GM23338 (cell line): ENCODE data around the gene SMIM21.

Experiments used
- CREB1 ChIP-seq: fragments of 250-450 bp; sonication (Bioruptor Pico); IDR thresholded peaks from 2 replicates; pipeline ENCODE4 v1.5.0; 2020; ENCODE audit warnings: low read depth, mild to moderate bottlenecking, moderate library complexity
- CTCF ChIP-seq, 2 experiments: fragments of 200-600 bp in 1 of 2; sonication (generic) in 1 of 2; conservative IDR thresholded peaks; 2 replicates each; pipeline versions ENCODE4 v1.5.1 to v1.6.1; 2016 to 2017; ENCODE audit warnings: antibody characterized with exemption in 2 of 2, low read depth in 2 of 2, mild to moderate bottlenecking in 2 of 2, moderate library complexity in 1 of 2
- EZH2 ChIP-seq: fragments of 200-600 bp; sonication (generic); IDR thresholded peaks from one replicate; pipeline ENCODE4 v1.8.0; 2017; ENCODE audit warnings: antibody characterized with exemption, mild to moderate bottlenecking, low read depth; ENCODE audit not compliant: unreplicated experiment
- EZH2phosphoT487 ChIP-seq: fragments of 200-600 bp; sonication (generic); IDR thresholded peaks from one replicate; pipeline ENCODE4 v1.8.1; 2018; ENCODE audit warnings: antibody characterized with exemption; ENCODE audit not compliant: unreplicated experiment
- JUNB ChIP-seq: IDR thresholded peaks from one replicate; pipeline ENCODE4 v1.6.1; 2016; ENCODE audit warnings: antibody characterized with exemption; ENCODE audit not compliant: unreplicated experiment
- NANOG ChIP-seq: IDR thresholded peaks from 2 replicates; pipeline ENCODE4 v1.6.1; 2016; ENCODE audit warnings: antibody characterized with exemption, borderline replicate concordance
- POLR2AphosphoS5 ChIP-seq: IDR thresholded peaks from 2 replicates; pipeline ENCODE4 v1.6.1; 2016; ENCODE audit warnings: antibody characterized with exemption, low read depth
- REST ChIP-seq: IDR thresholded peaks from one replicate; pipeline ENCODE4 v1.6.1; 2018; ENCODE audit warnings: antibody characterized with exemption; ENCODE audit not compliant: unreplicated experiment
- ZNF114 ChIP-seq: fragments of 250-450 bp; sonication (Bioruptor Pico); IDR thresholded peaks from 2 replicates; pipeline ENCODE4 v1.5.0; 2020; ENCODE audit warnings: mild to moderate bottlenecking, moderate library complexity
- TF ChIP-seq, protein P1 (sequence below): IDR thresholded peaks from 2 replicates; pipeline ENCODE4 v1.6.1; 2016; ENCODE audit warnings: antibody characterized with exemption

- TF ChIP-seq CTCF (conservative IDR thresholded peaks at IDR 0.05; ENCODE audit: low read depth in 2 of 2) (no peak), REST (no peak), ZNF114 (CRISPR knock-in tag) (no peak), POLR2AphosphoS5 (no peak), CREB1 (CRISPR knock-in tag) (no peak), EZH2 (no peak), EZH2phosphoT487 (no peak), JUNB (no peak), NANOG (no peak)
- TF ChIP-seq, protein P1, sequence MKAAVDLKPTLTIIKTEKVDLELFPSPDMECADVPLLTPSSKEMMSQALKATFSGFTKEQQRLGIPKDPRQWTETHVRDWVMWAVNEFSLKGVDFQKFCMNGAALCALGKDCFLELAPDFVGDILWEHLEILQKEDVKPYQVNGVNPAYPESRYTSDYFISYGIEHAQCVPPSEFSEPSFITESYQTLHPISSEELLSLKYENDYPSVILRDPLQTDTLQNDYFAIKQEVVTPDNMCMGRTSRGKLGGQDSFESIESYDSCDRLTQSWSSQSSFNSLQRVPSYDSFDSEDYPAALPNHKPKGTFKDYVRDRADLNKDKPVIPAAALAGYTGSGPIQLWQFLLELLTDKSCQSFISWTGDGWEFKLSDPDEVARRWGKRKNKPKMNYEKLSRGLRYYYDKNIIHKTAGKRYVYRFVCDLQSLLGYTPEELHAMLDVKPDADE: no peak
Observed at GRCh38 chr18:75428490-75428889, 987 bp upstream of the SMIM21 start.
